Measurements from ENCODE around the gene EZR.

EZR gene

GRCh38 chr6:158819213-158819976 is at the start of gene EZR:
EZR (minus strand) TSS chr6:158819368; CDS start chr6:158818093, 1,275 bp downstream.
- DNase-seq, result peak in 1 of 2 experiments; percentile 80

DNA sequence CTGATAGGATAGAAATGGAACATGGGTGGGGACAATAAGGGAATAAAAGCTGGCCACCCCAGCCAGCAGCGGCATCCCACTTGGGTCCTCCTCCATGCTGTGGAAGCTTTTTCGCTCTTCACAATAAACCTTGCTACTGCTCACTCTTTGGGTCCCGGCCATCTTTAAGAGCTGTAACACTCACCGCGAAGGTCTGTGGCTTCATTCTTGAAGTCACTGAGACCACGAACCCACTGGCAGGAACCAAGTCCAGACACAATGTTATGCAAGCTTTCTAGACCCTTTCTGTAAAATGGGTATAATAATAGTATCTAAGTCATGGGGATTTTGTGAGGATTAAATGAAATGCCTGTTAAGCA is 48.9 kb upstream of the EZR start:
- no peak for DNase-seq

GRCh38 chr6:158867381-158868121 is 48.4 kb upstream of the EZR start:
- no peak for DNase-seq

DNA sequence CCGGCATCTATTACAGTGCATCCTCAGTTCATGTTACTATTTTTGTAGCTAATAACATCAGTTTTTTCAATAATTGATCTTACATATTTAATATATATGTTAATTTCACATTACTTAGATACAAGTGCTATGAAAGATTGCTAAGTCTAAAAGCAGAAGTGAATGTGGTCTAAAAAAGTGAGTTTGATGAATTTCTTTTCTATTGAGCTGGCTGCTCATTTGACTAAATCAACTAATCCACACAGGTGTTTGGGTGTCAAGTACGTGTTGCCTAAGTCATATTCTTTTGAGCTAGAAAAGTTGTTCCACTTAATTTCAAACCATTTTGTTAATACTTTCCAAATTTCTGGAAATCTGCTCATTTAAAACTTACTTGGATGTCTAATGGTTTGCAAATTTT is 46.6 kb upstream of the EZR start:
- no peak for DNase-seq

DNA sequence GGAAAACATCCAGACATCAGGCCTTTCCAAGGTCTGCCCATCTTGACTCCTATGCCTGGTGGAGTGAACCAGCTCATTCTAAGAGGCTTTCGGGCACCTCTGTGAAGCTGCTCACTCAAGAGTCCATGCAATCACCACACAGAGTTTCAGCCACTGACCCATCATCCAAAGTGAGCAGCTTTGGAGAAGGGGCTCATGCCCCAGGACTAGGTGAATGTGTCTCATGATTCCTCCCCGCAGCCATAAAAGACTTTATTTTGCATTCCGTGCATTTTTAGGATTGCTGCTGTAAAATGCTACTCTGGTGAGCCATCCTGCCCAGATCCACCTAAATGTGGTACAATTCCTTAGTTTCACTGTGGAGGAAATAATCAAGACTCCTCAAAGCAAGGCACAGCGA is 44.5 kb upstream of the EZR start:
- no peak for DNase-seq

GRCh38 chr6:158861686-158862381 is 42.7 kb upstream of the EZR start:
- DNase-seq, result no peak

DNA sequence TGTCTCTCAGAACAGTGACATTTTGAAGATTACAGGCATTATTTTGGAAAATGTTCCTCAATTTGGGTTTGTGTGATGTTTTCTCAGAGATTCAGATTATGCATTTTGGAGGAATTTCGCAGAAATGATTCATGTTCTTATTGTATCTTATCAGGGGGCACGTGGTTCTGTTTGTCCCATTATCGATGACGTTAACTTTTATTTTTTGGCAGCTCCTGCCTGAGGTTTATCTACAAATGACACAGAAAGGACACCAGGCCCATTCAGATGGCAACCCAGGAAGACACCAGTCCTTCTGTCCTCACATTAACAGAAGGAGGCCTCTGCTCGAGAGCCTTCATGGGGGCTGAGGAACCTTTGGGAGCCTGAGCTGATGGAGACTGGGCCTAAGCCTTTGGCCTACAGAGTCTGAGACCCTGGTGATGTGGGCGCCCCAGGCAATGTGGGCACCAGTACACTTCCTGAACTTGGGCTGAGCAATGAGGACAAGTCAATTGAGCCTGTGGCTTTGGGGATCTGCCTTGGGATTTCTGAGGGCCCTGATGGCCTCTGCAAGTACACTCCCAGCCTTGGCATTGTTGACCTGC is 41.2 kb upstream of the EZR start:
- DNase-seq, result no peak

- no peak for DNase-seq
Measured at GRCh38 chr6:158856261-158856660, 37.1 kb upstream of the EZR start.

DNA sequence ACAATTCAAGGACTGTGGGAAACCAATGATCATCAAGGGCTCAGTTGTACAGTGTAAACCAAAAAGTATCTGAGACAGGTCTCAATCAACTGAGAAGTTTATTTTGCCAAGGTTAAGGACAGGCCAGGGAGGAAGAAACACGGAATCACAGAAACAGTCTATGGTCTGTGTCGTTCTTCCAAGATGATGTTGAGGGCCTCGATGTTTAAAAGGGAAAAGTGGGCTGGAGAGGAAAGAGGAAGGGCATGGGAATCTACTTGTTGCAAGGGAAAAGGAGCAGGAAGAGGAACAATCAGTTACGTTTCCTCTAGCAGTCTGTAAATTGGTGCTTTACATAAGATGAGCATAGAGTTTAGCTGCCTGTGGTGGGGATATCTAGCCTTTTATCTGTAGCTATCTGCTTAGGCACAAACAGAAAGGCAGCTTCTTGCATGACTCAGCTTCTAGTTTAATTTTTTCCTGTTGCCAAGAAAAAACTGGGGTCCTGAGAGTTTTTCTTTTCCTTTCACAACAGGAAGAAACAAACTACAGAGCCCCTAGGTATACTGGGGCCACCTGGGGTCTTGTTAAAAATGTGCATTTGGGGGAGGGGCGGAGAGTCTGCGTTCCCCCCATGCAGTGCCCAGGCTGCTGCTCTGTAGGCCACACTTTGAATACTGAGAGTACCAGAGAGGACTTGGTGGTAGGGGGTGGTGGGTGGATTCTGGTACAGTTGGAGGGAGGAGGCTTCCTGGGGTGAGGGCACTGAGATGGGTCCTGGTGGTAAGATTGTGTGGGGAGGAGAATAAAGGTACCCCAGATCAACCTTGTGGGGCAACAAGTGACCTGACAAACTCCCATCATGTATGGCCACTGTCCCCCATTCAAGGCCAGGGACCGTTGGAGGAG is 35.3 kb upstream of the EZR start:
- no peak for DNase-seq

GRCh38 chr6:158853880-158854213 is 34.7 kb upstream of the EZR start:
- DNase-seq, result no peak

- no peak for DNase-seq
Measured at GRCh38 chr6:158853072-158853879, 34.1 kb upstream of the EZR start.

GRCh38 chr6:158852312-158853071 is 33.3 kb upstream of the EZR start:
- DNase-seq, result no peak

DNA sequence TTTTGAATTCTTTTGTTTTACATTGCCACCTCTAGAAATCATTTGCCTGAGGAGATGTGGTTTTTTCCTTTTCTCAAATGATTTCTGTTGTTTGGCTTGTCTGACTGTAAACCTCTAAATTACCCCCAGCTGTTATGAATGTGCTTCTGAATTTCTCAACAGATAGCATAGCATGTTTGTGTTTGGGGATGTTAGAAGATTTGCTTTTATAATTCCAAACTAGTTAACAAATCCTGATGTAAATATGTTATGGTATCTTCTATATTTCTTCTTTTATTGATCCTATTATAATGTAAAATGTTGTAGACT is 31.6 kb upstream of the EZR start:
- no peak for DNase-seq

DNA sequence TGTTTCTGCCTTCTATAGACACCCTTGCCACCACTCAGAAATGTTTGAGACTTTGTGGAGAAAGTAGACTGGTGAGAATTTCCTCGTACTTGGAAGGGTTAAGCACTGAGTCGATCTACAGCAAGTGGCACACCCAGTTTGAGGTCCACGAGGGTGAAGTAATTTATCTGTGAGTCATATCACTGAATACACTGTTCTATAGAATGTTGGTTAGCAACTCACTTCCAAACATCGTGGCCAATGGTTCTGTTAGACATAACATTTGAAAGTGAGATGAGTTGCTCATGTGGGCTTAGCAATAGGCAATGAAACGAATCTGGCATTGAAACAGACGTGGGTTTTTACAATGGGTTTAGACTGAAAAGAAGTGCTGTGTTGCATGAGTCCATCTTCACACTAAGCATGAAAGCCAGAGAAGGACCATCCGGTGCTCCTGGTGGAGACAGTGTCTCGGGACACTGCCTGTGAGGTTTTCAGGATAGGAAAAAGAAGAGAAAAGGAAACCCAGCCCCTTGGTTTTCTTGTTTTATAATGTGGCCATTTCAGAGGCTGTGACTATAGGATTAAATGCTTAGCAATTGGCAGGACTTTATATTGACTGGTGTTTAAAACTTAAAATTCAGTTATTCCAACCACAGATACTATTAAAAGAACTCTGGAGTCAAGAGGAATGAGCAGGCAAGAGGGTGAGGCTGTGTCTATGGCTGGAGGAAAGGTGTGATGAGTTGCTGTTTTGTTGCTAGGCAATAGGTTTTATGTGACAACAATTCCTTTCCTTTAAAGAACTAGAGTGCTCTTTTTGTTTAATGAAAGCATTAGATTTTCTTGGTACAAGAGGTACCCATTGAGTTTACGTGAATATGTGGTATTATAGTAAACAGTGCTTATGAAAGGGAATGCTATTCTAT is 31.0 kb upstream of the EZR start:
- DNase-seq, result no peak

GRCh38 chr6:158848490-158848895 is 29.3 kb upstream of the EZR start:
- DNase-seq, result no peak

- DNase-seq, result no peak
Measured at GRCh38 chr6:158847786-158848185, 28.6 kb upstream of the EZR start.

DNA sequence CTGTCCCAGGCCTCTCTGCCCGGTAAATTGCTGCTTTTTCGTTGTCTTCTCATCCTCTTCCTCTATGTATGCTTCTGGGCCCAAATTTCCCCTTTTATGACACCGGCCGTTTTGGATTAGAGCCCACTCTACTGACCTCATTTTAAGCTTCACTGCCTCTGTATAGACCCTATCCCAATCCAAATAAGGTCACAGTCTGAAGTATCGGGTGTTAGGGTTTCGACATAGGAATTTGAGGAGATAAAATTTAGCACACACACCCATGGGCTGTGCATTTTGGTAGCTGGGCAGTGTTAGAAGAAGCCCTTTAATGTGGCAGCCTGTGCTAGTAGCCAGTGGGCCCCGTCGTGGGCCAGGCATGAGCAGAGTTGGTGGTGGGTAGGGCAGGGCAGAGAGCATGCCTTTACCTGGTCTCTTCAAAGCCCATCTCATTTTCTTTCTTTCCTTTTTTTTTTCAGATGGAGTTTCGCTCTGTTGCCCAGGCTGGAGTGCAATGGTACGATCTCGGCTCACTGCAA is 27.9 kb upstream of the EZR start:
- no peak for DNase-seq

DNA sequence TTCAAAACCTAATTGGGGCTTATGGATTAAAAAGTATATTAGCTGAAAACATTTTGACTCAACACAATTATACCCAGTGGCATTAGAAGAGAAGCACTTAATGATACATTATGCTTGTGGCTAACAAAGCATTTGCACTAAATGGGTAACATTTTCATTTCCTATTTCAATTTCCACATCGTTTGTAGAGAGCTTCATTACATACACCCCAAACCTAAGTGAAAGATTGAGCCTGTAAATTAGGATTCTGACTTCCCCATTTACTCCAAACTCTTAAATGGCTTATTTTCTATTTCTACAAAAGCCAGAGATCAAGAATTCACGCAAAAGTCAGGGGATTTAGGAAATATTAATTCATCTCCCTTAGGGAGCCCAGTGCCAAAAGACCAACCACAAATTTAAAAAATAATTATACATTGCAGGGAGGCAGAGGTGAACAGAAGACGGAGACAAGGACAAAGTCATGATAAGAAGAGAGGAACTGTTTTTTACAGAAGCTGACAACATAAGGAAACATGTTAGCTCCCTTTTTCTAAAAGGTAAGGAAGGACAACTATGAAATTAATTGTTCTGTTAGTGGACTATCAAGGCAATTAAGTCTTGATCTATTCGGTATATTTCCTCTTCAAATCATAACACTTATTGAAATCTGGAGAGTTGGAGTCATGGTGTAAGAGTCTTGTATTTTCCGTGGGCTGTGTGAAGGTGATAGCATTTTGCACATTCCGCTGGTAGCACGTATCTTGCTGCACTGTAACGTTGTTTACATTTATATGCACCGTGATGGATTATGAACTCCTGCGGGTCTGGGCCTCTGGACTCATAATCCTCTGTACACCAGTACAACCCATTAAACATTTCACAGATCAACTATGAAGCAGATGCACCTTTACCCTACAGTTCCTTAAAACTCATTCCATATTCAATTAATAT is 24.8 kb upstream of the EZR start:
- no peak for DNase-seq

- DNase-seq, result no peak
Measured at GRCh38 chr6:158841358-158841757, 22.2 kb upstream of the EZR start.

Data from NCI-H446 (cell line).